Skeletal muscle cell (primary cell): ENCODE data around the gene L1CAM.

Source experiments
- DNase-seq: peaks from one replicate; pipeline ENCODE4 v3.0.0-alpha.2; 2010; ENCODE audit warnings: low read depth
- H3K4me3 ChIP-seq: 2 replicates; pipeline ENCODE4 v1.5.1; 2011; ENCODE audit warnings: low read depth, mild to moderate bottlenecking, control low read depth, low read length, moderate library complexity

Gene L1CAM

DNA sequence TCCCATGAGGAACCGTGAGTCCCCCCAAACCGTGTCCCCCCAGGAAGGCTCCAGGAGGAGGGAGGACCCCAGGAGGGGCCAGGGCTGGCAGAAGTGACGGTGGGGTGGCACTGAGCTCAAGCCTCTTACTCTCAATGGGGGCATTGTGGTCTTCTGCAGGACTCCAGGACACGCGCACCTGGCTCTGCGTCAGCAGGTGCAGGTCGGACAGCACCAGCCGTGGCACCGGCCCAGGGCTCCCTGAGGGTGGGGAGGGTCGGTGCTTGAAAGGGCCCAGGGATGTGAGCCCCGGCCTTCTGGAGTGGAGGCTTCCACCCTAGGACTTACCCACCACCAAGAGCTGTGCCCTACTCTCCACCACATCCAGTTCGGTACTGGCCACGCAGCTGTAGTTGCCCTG lies 18.3 kb downstream of the L1CAM start:
- no peak overlapping the region for H3K4me3 ChIP-seq
- no peak for DNase-seq

DNA sequence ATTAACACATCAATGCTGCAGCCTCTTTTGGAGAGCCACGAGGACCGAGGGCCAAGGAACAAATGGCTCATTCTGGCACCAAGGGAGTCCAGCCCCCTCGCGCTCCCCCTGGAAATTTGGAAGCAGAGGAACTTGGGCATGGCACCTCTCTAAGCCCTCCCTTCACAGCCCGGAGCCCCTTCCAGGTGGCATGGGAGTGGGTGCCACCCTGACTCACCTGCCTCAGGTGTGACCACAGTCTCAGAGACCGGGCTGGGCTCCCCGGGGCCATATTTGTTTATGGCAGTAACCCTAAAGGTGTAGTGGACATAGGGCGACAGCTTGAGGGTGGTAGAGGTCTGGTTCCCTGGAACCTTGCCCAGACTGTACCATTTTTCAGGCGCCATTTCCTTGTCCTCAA lies 18.8 kb downstream of the L1CAM start:
- no peak for DNase-seq
- no peak overlapping the region for H3K4me3 ChIP-seq

DNA sequence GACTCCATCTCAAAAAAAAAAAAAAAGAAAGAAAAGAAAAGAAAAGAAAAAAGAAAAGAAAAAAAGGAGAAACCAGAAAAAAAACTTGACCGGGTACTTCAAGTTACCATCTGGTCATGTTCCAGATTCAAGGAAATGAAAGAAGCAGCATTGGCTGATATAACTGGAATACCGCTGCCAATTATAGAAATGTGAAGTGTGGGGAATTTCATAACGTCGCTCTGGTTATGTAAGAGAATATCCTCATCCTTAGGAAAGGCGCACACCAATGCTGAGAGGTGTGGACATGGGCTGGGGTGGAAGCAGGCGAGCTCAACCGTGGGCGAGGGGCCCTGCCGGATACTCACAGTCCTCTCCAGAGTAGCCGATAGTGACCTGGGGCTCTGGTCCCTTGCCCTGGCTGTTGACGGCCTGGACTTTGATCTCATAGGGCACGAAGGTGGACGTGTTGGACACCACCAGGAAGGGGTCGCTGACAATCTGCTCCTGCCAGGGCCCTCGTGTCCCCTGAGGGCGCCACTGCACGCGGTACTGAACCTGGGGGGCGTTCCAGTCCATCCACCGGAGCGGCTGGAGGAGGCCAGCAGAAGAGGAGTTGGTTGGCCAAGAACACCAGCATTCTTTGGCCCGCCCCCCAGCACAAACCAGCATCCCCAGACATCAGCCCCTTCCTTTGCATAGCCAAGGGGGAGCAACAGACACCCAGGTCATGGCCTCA lies 19.5 kb downstream of the L1CAM start:
- no peak overlapping the region for H3K4me3 ChIP-seq
- DNase-seq = no peak

DNA sequence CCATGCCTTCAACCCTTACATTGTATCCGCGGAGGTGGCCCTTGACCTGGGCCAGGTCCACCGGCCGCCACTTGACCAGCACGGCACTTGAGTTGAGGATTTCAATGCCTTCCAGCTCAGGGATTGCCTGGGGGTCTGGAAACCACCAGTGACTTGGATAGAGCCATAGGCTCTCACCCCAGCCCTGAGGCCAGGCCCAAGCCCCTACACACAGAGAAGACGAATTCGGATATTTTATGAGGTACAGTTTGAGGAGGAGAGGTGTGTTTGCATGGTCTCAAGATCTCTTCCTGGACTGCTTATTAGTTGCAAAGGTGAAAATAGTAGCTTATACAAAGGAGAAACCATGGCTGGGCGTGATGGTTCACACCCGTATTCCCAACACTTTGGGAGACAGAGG lies 20.3 kb downstream of the L1CAM start:
- no peak overlapping the region for H3K4me3 ChIP-seq

DNA sequence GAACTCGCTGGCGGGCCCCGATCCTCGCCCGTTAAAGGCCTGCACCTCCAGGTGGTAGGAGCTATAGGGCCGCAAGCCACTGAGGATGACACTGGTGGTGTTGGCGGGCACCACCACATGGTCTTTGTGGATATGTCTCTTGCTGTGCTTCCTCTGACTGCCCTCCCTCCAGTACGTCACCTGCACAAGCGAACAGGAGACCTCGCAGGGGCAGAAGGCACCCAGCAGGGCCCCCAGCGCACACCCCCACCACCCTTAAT lies 20.7 kb downstream of the L1CAM start:
- no peak overlapping the region for H3K4me3 ChIP-seq
- no peak for DNase-seq

More for the DNA sequence above, 20.3 kb downstream of the L1CAM start:
- DNase-seq = no peak

DNA sequence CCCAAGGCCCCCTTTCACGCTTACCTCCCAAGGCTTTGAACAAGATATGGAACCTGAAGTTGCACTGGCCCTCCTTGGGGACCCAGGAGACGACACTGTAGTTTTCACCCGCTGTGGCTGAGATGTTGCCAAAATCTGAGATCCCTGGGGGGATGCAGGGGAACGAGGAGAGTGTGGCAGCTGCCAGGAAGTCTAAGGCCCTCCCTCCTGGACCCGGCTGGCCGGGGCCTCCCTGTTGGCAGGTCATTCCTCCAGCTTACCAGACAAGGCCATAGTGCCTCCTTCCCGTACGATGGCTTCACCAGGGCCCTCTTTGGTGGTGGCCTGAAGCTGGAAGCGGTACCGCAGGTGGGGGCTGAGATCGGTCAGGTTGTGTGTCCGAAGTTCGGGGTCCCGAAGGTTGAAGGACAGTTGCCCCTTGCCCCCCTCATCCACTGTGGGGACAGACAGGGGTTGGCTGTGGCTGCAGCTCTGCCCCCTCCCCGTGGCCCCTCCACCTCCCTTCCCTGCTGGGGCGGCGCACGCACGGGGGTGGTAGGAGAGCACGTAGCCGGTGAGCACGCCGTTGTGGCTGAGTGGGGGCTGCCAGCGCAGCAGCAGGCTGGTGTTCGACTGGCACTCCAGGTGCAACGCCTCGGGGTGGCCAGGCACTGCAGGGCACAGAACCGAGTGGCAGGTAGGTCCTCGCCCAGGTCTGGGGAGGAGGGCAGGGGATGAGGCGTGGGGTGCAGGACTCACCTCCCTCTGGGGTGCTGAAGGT lies 21.2 kb downstream of the L1CAM start:
- H3K4me3 ChIP-seq = no peak overlapping the region
- DNase-seq = no peak

DNA sequence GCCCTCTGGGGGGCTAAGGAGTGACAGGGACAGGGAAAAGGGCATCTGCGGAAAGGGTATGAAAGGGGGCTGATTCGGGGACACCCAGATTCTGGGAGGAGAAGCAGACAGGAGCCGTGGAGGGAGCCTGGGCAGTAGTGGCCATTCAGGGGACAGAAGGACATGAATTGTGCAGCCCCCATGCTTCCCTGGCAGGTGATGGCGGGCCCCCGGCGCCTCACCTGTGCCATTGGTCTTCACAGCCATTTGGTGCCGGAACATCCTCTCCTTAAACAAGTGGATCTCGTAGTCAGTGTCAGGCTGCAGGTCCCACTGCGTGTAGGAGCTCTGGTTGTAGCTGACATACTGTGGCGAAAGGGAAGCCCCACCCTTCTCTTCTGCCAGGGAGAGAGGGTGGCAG lies 21.9 kb downstream of the L1CAM start:
- DNase-seq = no peak
- H3K4me3 ChIP-seq = no peak overlapping the region

DNA sequence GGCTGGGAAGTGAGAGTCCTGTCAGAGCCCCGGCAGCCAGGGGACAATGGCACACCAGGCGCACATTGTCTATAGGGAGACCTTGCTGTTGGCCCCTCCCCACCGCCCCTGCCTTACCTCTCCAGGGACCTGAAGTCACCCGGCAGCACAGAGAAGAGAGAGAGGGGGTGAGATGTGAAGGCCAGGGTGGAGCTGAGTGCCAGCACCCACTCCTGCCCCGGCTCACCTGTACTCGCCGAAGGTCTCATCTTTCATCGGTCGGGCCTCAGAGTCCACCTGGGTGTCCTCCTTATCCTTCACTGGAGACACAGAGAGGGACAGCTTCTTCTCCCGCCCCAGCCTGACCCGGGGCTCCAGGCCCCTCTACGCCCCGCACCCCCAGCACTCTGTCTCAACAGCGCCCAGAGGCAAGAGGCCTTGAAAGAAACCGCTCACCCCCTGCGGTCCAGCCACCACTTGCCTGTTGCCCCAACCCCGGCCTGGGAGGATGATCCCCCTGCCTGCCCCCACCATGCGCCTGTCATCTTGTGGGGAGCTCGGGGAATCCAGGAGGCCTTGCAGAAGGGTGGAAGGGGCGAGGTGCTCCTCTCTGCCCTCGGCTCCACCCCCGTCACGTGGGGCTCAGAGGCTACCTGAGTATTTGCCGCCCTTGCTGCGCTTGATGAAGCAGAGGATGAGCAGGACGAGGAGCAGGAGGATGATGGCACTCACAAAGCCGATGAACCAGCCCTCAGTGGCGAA lies 22.6 kb downstream of the L1CAM start:
- H3K4me3 ChIP-seq = no peak overlapping the region
- DNase-seq = no peak

DNA sequence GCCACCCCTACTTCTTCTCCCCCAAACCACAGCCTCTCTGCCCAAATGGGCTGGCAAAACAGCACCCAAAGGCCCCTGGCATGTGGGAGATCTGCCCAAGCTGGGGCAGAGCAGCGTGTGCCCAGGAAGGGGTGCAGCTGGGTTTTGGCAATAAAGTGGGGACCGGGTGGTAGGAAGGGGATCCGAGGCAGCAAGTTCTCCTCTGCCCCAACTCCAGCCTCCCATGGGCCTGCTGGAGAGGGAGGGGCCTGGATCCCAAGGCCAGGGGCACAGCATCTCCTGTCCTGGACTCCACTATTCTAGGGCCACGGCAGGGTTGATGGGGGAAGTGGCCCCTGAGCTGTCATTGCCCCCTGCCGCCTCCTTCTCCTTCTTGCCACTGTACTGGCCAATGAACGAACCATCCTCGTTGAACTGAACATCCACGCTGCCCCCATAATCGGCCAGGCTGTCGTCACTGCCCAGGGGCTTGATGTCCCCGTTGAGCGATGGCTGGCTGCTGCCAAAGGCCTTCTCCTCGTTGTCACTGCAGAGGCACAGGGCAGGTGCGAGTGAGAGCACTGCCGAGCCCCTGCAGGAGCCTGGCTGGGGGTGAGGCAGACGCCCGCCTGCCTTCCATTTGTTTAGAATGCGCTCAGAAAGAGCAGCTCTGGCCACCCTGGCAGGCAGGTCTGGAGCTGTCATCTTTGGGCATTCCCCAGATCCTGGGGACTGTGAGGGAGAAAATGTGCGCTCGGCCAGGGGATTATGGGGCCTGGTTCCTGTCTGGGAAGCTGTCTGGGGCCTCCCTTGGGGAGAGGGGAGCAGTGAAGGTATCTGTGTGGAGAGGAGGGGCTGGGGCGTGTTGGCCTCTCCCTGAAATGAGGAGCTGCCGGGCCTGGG lies 23.4 kb downstream of the L1CAM start:
- DNase-seq = no peak
- no peak overlapping the region for H3K4me3 ChIP-seq

DNA sequence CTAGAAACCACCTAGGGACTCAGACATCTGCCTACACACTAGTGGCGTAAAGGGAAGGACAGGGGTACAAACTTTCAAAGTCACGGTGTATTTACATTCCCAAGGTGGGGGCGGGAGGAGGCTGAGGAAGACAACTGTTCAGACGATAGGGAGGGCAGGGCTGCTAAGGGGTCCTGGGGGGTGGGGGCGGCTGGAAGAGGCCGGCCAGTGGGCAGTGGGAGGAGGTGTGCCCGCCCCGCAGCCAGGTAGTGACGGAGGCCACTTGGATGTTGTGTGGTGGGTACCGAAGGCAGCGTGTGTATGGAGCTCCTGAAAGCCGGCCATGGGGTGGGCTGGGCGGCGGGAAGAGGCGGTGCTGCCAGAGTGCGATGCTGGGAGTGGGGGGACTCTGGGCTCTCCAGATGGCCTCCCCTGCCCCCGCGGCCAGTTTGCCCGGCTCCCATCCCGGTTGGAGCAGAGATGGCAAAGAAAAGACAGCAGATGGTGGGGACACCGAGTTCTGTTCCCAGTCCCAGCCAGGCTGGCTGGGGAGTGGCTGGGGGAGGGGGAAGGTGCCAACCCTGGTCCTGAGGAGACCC lies 24.2 kb downstream of the L1CAM start:
- no peak for DNase-seq
- no peak overlapping the region for H3K4me3 ChIP-seq

DNA sequence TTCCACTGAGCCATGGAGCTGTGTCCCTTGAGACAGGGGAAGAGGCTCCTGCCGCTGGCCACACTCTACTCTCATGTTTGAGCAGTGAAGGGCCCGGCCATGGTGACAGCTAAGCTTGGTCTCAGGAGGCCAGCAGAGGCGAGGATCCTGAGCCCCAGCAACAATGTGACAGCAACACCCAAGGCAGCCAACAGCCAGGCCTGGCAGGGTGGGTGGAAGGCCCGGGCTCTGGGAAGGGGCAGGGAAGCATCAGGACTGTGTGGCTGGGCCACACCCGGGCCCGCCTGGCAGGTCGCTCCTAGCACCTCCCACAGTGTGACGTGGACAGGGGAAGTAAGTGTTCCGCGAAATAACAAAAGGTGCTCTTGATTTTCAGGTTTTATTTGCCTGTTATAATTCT lies 24.8 kb downstream of the L1CAM start:
- no peak for DNase-seq
- H3K4me3 ChIP-seq = no peak overlapping the region

DNA sequence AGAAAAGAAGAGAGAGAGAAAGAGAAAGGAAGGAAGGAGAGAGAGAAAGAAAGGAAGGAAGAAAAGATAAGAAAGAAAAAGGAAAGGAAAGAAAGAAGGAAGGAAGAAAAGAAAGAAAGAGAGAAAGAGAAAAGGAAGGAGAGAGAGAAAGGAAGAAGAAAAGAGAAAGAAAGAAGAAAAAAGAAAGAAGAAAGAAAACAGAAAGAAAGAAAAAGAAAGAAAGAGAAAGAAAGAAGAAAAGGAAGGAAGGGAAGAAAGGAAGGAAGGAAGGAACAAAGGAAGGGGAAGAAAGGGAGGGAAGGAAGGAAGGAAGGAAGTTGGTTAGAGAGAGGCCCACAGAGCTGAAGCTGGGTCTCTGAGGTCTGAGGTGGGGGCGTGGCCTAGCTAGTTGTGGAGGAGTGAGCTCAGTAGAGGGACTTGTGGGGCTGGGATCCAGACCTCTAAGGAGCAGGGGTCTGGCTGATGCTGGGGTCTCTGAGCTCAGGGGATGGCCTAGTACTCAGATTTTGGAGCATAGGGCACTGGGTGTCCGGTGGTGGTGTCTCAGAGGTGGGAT lies 28.5 kb downstream of the L1CAM start:
- DNase-seq = no peak
- no peak overlapping the region for H3K4me3 ChIP-seq

DNA sequence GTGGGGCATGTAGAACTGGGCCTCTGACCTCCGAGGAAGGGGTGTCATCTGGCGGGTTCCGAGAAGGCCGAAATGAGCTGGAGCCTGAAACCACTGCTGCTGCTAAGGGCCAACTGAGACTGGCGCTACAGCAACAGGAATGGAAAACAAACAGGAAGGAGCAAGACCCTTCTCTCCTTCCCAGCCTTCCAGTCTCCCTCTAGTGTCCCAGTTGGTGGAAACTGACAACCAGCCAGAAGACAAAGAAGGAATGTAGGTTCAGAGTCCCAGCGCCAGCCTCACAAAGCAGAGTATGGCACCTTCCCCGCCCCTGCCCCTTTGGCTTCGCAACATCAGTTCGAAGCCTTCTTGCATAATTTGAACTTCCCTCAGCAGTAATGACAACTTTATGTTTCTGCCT lies 31.3 kb downstream of the L1CAM start:
- no peak for DNase-seq
- H3K4me3 ChIP-seq = no peak overlapping the region

DNA sequence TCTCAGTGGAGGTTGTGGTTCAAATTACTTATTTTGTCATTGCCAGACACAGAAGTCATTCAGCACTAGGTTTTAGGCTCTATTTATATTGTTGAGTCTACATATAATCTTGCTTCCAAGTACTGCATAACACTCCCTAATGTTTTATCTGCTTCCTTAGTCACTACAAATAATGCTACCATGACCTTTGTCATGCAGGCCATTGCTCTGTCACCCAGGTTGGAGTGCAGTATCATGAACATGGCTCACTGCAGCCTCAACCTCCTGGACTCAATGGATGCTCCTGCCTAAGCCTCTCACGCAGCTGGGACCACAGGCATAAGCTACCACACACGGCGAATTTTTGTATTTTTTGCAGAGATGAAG lies 32.1 kb downstream of the L1CAM start:
- no peak overlapping the region for H3K4me3 ChIP-seq
- no peak for DNase-seq

DNA sequence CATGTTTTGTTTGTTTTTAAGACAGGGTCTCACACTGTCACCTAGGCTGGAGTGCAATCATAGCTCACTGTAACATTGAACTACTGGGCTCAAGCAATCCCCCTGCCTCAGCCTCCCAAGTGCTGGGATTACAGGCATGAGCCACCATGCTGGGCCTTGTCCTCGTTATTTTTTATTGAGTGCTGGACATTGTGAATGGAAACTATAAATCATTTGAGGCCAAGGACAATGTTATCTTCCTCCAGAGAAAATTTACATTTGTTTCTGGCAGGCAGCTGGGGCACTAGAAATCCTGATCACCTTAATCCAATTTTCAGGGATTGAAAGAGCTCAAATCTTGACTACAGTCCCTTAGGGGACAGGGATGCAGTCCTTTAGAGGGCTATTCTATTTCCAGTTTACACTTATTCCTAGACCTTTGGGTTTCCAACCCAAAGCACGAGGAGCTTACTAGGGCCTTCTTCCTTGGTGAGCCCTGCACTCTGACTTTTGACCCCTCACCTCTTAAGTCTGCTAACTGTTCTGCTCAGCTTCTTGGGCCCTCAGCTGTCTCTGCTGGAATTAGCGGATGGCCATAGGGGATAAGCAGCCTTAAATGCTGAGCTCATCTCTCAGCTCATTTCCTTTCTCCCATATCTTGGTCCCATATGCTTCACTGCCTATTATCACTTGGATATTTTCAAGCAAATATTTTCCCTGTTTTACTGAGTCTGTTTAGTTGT lies 32.6 kb downstream of the L1CAM start:
- no peak for DNase-seq
- H3K4me3 ChIP-seq = no peak overlapping the region

DNA sequence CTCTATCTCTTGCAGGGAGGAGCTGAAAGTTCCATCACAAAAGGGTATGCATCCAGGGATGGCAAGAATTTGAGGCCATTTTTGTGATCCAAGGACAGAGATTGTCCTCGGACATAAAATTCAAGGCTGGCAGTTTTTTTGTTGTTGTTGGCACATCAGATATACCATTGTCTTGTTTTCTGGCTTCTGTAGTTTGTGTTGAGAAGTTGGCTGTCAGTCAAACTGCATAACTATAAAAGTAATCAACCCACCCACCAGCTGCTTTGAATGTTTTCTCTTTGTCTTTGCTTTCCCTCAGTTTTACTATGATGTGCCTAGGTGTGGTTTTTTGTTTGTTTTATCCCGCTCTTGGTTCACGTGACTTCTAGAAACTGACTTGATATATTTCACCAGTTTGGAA lies 34.0 kb downstream of the L1CAM start:
- DNase-seq = no peak
- no peak overlapping the region for H3K4me3 ChIP-seq

DNA sequence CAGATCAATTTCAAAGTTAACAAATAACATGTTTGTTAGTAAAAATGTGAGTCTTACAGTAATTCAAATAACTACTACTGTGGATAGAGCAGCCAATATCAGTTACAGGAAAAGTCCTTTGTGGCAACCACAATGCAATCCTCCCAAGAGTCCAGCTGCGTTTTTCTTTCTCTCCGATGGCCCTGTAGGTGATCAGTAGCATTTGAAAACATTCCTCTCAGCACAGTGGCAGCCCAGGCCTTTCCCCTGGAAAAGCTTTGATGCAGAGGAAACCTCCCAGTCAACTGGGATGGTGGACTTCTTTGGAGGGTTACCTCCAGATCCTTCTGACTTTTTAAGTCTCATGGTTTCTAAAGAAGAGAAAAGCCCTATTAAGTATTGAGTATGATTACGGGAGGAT lies 37.6 kb downstream of the L1CAM start:
- H3K4me3 ChIP-seq = no peak overlapping the region
- DNase-seq = no peak

DNA sequence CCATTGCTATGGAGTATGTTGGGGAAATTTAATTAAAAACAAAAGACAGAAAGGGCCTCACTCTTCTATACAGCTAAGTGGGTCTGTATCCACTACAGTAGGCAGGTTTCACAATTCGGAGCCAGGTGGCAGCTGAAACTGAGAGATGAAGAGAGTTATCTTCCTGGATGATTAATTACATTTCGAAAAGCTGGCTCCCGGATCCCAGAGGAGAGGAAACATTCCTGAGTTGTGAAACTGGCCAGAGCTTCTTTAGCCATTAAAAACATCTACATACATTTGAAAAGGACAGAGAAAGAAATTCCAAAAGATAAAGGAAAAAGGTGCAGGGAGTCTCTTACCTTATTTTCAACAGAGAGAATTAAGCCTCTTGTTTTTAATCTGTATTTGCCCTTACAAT lies 40.1 kb downstream of the L1CAM start:
- no peak overlapping the region for H3K4me3 ChIP-seq
- DNase-seq = no peak

DNA sequence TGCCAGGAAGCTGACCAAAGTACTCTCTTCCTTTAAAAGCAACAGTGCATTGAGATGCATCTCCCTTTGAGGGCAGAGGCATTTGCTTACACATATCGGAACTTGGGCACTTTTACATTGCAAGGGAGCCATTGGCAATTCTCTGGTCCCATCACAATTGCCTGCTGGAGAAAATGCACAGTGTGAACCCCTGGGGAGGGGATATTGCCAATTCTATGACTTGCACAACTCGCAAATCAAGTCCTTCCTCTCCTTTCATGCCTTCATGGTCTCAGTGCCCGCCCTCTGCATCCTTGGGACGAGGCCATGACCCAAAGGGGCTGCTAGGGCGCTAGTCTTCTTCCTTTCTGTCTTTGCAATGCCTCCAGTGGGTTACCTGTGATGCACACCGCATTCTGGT lies 40.8 kb downstream of the L1CAM start:
- DNase-seq = no peak
- no peak overlapping the region for H3K4me3 ChIP-seq
